ENCODE measurements around the gene SFMBT1. TPM values are rescaled to one million over a fixed set of nuclear protein-coding genes. Genes with fewer than 3 reads are reported as not detected.

The SFMBT1 gene
- total and polyA plus RNA-seq, 2 of the 4 experiments (the other 2 are of a cell fraction) = 1.0 to 1.8 TPM

DNA sequence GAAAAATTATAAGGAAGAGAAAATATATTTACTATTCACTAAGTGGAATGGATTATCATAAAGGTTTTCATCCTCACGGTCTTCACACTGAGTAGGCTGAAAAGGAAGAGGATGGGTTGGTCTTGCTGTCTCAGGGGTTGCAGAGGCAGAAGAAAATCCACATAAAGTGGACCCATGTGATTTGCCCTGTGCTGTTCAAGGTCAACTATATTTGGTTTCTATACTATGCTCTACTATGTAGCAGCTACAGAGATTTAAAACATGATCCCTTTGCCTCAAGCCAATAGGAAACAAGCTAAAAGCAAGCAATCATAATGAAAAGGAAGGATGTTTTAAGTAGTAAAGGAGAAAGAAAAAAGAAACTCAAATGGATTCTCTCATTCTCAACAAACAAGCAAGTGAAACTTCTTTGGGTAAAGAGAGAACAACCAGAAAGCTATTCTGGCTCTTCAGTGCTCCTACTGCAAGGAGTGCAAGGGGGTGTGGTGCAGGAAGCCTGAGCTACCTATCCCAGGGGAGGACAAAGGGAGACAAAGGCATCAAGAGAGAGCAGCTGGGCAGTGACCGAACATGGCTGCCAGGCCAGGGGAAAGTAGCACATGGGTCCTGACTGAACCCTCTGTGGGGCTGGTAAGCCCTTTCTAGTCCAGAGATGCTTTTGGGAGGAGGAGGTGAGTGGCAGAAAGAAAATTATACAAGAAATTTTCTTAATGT is 35.9 kb downstream of the SFMBT1 start:
- no peaks in the 10 kb centered on the region for H4K20me1 ChIP-seq (ENCODE audit: insufficient read depth, low read length)
- 100% methylated on average over 1 of the region's 2 CpGs; no CpG with 5 or more reads in 1 of the 2 experiments for whole genome bisulfite sequencing, 2 experiments (ENCODE audit: extremely low coverage in 2 of 2, insufficient read length in 1 of 2)
- H3K9me1 ChIP-seq (ENCODE audit: insufficient read depth, low read length) = no peaks in the 10 kb centered on the region; the same call in 1 of the 2 replicates
- no peak overlapping the region for H3K9ac ChIP-seq (ENCODE audit: low read depth, low read length)
- H3K4me3 ChIP-seq (ENCODE audit: insufficient read depth, low read depth, low read length) = no peak overlapping the region
- no peak overlapping the region for H3K4me2 ChIP-seq (ENCODE audit: low read depth, low read length)
- ATAC-seq (ENCODE audit: low read depth) (no peak), DNase-seq (no peak)
- no peaks in the 10 kb centered on the region for H3K27me3 ChIP-seq (ENCODE audit: control insufficient read depth, insufficient read depth, low read length)
- no peaks in the 10 kb centered on the region for H3K9me3 ChIP-seq (ENCODE audit: control insufficient read depth, insufficient read depth, low read length)
- no peak overlapping the region for H2BK5ac ChIP-seq (ENCODE audit: low read depth, low read length, poor library complexity, severe bottlenecking)
- no peak overlapping the region for H2AK5ac ChIP-seq (ENCODE audit: low read depth, low read length)
- H4K5ac ChIP-seq (ENCODE audit: low read depth, low read length) = no peak overlapping the region
- dilution Hi-C loops (cut with HindIII; ENCODE audit: low sequenced_read_pairs, unreplicated experiment) = no loop called here
- CTCF ChIA-PET = no interaction called here
- POLR2A ChIA-PET (ENCODE audit: unreplicated experiment) = no interaction called here
- no peak overlapping the region for H2AFZ ChIP-seq (replicated peaks; ENCODE audit: low read length, poor library complexity)
- no peak overlapping the region for H4K91ac ChIP-seq (ENCODE audit: insufficient read depth, low read depth, low read length)
- no peak overlapping the region for H3K14ac ChIP-seq (replicated peaks; ENCODE audit: low read depth, low read length)
- no peaks in the 10 kb centered on the region for H3K4me1 ChIP-seq (ENCODE audit: control insufficient read depth, insufficient read depth, low read length)
- no peak overlapping the region for H2BK120ac ChIP-seq (ENCODE audit: low read depth, low read length)
- no peak overlapping the region for H2AK9ac ChIP-seq (replicated peaks; ENCODE audit: low read depth, low read length, poor library complexity)
- in situ Hi-C loops (cut with MboI; ENCODE audit: low sequenced_read_pairs) = no loop called here
- intact Hi-C loops (cut with micrococcal nuclease) = no loop called here
- BruUV-seq (replicated peaks) = no TSS peak
- no peaks in the 10 kb centered on the region for H3K36me3 ChIP-seq (ENCODE audit: control insufficient read depth, insufficient read depth, low read length)
- H3K79me1 ChIP-seq (ENCODE audit: low read depth in 1 of 2, low read length in 2 of 2) = no peaks in the 10 kb centered on the region
- H2BK15ac ChIP-seq (ENCODE audit: low read depth, low read length) = no peak overlapping the region
- H3K56ac ChIP-seq (ENCODE audit: extremely low read depth, insufficient read depth, low read length) = no peak overlapping the region
- no peak overlapping the region for H3K18ac ChIP-seq (ENCODE audit: low read depth, low read length)
- no peak overlapping the region for H3K23ac ChIP-seq (ENCODE audit: low read depth, low read length)
- H2BK20ac ChIP-seq (ENCODE audit: low read depth, low read length) = no peak overlapping the region
- no peak overlapping the region for H4K8ac ChIP-seq (ENCODE audit: low read depth in 2 of 2, low read length in 2 of 2)
- no peak overlapping the region for H3K27ac ChIP-seq (ENCODE audit: insufficient read depth, low read length)
- no peak for TF ChIP-seq SMC3 (IDR thresholded peaks at IDR 0.05; ENCODE audit: low read depth, low read length)
- no peak for TF ChIP-seq MAZ (IDR thresholded peaks at IDR 0.05; ENCODE audit: borderline replicate concordance, low read depth, low read length)
- TF ChIP-seq RCOR1 (IDR thresholded peaks at IDR 0.05; ENCODE audit: insufficient replicate concordance, low read length) = no peak
- TF ChIP-seq MXI1 (IDR thresholded peaks at IDR 0.05; ENCODE audit: borderline replicate concordance, low read depth, low read length) = no peak
- TF ChIP-seq FOS (IDR thresholded peaks at IDR 0.05; ENCODE audit: low read depth, low read length) = no peak
- no peak for TF ChIP-seq RAD21 (IDR thresholded peaks at IDR 0.05; ENCODE audit: low read length)
- TF ChIP-seq POLR2A (IDR thresholded peaks at IDR 0.05; ENCODE audit: low read depth, low read length) = no peak
- TF ChIP-seq, protein P1, sequence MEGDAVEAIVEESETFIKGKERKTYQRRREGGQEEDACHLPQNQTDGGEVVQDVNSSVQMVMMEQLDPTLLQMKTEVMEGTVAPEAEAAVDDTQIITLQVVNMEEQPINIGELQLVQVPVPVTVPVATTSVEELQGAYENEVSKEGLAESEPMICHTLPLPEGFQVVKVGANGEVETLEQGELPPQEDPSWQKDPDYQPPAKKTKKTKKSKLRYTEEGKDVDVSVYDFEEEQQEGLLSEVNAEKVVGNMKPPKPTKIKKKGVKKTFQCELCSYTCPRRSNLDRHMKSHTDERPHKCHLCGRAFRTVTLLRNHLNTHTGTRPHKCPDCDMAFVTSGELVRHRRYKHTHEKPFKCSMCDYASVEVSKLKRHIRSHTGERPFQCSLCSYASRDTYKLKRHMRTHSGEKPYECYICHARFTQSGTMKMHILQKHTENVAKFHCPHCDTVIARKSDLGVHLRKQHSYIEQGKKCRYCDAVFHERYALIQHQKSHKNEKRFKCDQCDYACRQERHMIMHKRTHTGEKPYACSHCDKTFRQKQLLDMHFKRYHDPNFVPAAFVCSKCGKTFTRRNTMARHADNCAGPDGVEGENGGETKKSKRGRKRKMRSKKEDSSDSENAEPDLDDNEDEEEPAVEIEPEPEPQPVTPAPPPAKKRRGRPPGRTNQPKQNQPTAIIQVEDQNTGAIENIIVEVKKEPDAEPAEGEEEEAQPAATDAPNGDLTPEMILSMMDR (conservative IDR thresholded peaks at IDR 0.05; ENCODE audit: low read depth, low read length) = no peak
- TF ChIP-seq CHD1 (IDR thresholded peaks at IDR 0.05; ENCODE audit: low read depth, low read length) = no peak
- no peak for TF ChIP-seq CEBPB (IDR thresholded peaks at IDR 0.05; ENCODE audit: low read depth, low read length)
- TF ChIP-seq, protein P2, sequence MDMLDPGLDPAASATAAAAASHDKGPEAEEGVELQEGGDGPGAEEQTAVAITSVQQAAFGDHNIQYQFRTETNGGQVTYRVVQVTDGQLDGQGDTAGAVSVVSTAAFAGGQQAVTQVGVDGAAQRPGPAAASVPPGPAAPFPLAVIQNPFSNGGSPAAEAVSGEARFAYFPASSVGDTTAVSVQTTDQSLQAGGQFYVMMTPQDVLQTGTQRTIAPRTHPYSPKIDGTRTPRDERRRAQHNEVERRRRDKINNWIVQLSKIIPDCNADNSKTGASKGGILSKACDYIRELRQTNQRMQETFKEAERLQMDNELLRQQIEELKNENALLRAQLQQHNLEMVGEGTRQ (IDR thresholded peaks at IDR 0.05; ENCODE audit: low read depth, low read length) = no peak
- TF ChIP-seq MAFK (IDR thresholded peaks at IDR 0.05; ENCODE audit: low read depth, low read length) = no peak
- TF ChIP-seq NFE2L2 (IDR thresholded peaks at IDR 0.05; ENCODE audit: low read depth, low read length) = no peak
- no peak for TF ChIP-seq BHLHE40 (IDR thresholded peaks at IDR 0.05; ENCODE audit: low read depth, low read length)
- TF ChIP-seq, protein P3, sequence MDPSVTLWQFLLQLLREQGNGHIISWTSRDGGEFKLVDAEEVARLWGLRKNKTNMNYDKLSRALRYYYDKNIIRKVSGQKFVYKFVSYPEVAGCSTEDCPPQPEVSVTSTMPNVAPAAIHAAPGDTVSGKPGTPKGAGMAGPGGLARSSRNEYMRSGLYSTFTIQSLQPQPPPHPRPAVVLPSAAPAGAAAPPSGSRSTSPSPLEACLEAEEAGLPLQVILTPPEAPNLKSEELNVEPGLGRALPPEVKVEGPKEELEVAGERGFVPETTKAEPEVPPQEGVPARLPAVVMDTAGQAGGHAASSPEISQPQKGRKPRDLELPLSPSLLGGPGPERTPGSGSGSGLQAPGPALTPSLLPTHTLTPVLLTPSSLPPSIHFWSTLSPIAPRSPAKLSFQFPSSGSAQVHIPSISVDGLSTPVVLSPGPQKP (IDR thresholded peaks at IDR 0.05; ENCODE audit: borderline replicate concordance, low read depth, low read length) = no peak
- no peak for TF ChIP-seq RFX5 (IDR thresholded peaks at IDR 0.05; ENCODE audit: low read depth, low read length)
- no peak overlapping the region for H3K4ac ChIP-seq (ENCODE audit: low read depth, low read length)

Measured in IMR-90 (cell line).